Stromal cell of bone marrow (primary cell): ENCODE data around the gene ZNF575.
A peak's percentile ranks its signal among the peaks of the same experiment; 100 is the strongest.
"Not testable (repeated sequence)": the region's sequence is repeated elsewhere in the genome, so short reads cannot be mapped to it uniquely, and the experiment has no call there.

Experiments
- DNase-seq: peaks from one replicate; pipeline ENCODE4 v3.0.0-alpha.2; 2012; ENCODE audit warnings: low read depth

ZNF575 gene

GRCh38 chr19:43511324-43511723 lies 21.7 kb upstream of the ZNF575 start:
- DNase-seq, result no peak

- DNase-seq, result not testable (repeated sequence)
Measured at GRCh38 chr19:43512399-43512798, 20.6 kb upstream of the ZNF575 start.

GRCh38 chr19:43518051-43518450 lies 14.9 kb upstream of the ZNF575 start:
- no peak for DNase-seq

- peak; percentile 68 for DNase-seq
Measured at GRCh38 chr19:43519436-43520088, 13.4 kb upstream of the ZNF575 start.

GRCh38 chr19:43522929-43523328 lies 10.1 kb upstream of the ZNF575 start:
- no peak for DNase-seq

GRCh38 chr19:43523696-43524095 lies 9.3 kb upstream of the ZNF575 start:
- DNase-seq, result not testable (repeated sequence)

GRCh38 chr19:43524922-43525835 lies 7.8 kb upstream of the ZNF575 start:
- no peak for DNase-seq

- DNase-seq, result no peak
Measured at GRCh38 chr19:43525836-43526771, 6.9 kb upstream of the ZNF575 start.

- no peak for DNase-seq
Measured at GRCh38 chr19:43526884-43527859, 5.8 kb upstream of the ZNF575 start, which contains the start of gene ETHE1. ETHE1 (minus strand) TSS chr19:43527201; CDS start chr19:43527177, 24 bp downstream.

- no peak for DNase-seq
Measured at GRCh38 chr19:43527860-43528622, 4.9 kb upstream of the ZNF575 start.

GRCh38 chr19:43532571-43532961 lies 422 bp upstream of the ZNF575 start:
- no peak for DNase-seq

GRCh38 chr19:43533546-43534304 lies 737 bp downstream of the ZNF575 start:
- peak; percentile 99 for DNase-seq

GRCh38 chr19:43534305-43534815 lies 1.4 kb downstream of the ZNF575 start:
- no peak for DNase-seq

GRCh38 chr19:43534816-43535761 lies 2.1 kb downstream of the ZNF575 start:
- no peak for DNase-seq

GRCh38 chr19:43538922-43539321 lies 5.9 kb downstream of the ZNF575 start:
- DNase-seq, result no peak

GRCh38 chr19:43540381-43540780 lies 7.4 kb downstream of the ZNF575 start:
- no peak for DNase-seq

- no peak for DNase-seq
Measured at GRCh38 chr19:43541920-43542650, 9.1 kb downstream of the ZNF575 start.
